Measurements from ENCODE around the gene RHO. TPM values are rescaled to one million over a fixed set of nuclear protein-coding genes. Genes with fewer than 3 reads are reported as not detected.

RHO gene
- total RNA-seq, 2 donors from 2014 or later: 0.22 to 0.26 TPM

DNA sequence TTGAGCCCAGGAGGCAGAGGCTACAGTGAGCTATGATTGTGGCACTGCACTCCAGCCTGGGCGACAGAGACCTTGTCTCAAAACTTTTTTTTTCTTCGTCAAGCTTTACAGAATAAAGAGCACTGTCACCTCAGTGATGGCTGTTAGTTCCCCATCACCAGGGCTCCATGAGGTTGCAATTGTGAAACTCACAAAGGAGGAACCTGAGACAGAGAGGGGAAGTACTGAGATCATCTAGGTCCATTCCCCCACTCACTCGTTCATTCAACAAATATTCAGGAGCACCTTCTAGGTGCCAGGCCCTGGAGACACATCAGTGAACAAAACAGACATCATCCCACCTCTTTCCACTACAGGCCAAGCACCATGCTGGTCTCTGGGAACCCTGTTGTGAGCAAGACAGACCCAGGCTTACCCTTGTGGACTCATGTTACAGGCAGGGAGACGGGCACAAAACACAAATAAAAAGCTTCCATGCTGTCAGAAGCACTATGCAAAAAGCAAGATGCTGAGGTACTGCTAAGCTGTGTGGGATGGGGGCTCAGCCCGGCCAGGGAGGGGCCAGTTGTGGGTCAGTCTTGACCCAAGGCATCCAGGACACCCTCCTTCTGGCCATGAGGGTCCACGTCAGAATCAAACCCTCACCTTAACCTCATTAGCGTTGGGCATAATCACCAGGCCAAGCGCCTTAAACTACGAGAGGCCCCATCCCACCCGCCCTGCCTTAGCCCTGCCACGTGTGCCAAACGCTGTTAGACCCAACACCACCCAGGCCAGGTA, 2.1 kb upstream of the RHO start:
- H3K9me3 Mint-ChIP-seq: no peaks in the 10 kb centered on the region
- no peak for DNase-seq
- no peak overlapping the region for H3K4me3 Mint-ChIP-seq
- H3K36me3 Mint-ChIP-seq (ENCODE audit: low read depth): no peaks in the 10 kb centered on the region
- WGBS, 2 experiments (ENCODE audit: insufficient coverage in 1 of 2, insufficient read length in 1 of 2): 88 to 92% methylated on average over 2 to 12 of the region's 12 CpGs
- no peaks in the 10 kb centered on the region for H3K9me3 ChIP-seq (ENCODE audit: control insufficient read depth, low read length)
- H3K27ac Mint-ChIP-seq: no peak overlapping the region
- peak overlapping the region; percentile 11 for H3K27ac ChIP-seq (ENCODE audit: low read depth, low read length)
- H3K4me3 ChIP-seq (ENCODE audit: low read length): no peak overlapping the region
- TF ChIP-seq CTCF (conservative IDR thresholded peaks at IDR 0.05): no peak
- H3K36me3 ChIP-seq (ENCODE audit: control insufficient read depth, insufficient read depth, low read length): no peaks in the 10 kb centered on the region
- H3K9ac ChIP-seq (ENCODE audit: extremely low read depth, low read length, poor library complexity, severe bottlenecking): no peak overlapping the region
- H3K4me1 Mint-ChIP-seq: peaks cover 31% of the 10 kb centered on the region
- H3K27me3 Mint-ChIP-seq (ENCODE audit: insufficient read depth): no peaks in the 10 kb centered on the region
- no peaks in the 10 kb centered on the region for H3K27me3 ChIP-seq (ENCODE audit: control insufficient read depth, insufficient read depth, low read length, poor library complexity, severe bottlenecking)
- peaks cover 14% of the 10 kb centered on the region for H3K4me1 ChIP-seq (ENCODE audit: control insufficient read depth, insufficient read depth, low read length)

DNA sequence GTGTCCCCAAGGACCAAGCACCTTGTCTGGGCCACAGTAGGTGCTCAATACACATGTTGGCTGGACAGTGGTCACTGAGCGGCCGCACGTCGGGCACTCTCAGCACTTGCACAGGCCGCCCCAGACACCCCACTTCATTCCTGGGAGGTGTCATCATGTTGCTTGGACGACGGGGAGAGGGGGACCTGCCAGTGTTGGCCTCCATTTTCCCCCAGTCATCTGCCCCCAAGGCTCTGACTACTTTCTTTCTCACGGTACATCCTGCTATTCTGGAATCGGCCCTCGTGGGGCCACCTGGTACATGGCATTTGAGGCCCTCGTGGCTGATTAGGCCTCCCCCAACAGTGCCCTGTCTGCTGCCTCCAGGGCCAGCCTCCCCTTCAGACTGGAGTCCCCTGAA, 1.2 kb upstream of the RHO start:
- Mint-ChIP-seq H3K4me1 (peaks cover 34% of the 10 kb centered on the region), H3K9me3 (no peaks in the 10 kb centered on the region), H3K4me3 (no peak overlapping the region), H3K27ac (no peak overlapping the region), H3K36me3 (ENCODE audit: low read depth) (no peaks in the 10 kb centered on the region), H3K27me3 (ENCODE audit: insufficient read depth) (no peaks in the 10 kb centered on the region)
- Histone ChIP-seq H3K36me3 (ENCODE audit: control insufficient read depth, insufficient read depth, low read length) (no peaks in the 10 kb centered on the region), H3K27me3 (ENCODE audit: control insufficient read depth, insufficient read depth, low read length, poor library complexity, severe bottlenecking) (no peaks in the 10 kb centered on the region), H3K27ac (ENCODE audit: low read depth, low read length) (no peak overlapping the region), H3K4me1 (ENCODE audit: control insufficient read depth, insufficient read depth, low read length) (peaks cover 14% of the 10 kb centered on the region), H3K9me3 (ENCODE audit: control insufficient read depth, low read length) (no peaks in the 10 kb centered on the region), H3K9ac (ENCODE audit: extremely low read depth, low read length, poor library complexity, severe bottlenecking) (no peak overlapping the region), H3K4me3 (ENCODE audit: low read length) (no peak overlapping the region)
- no peak for TF ChIP-seq CTCF (conservative IDR thresholded peaks at IDR 0.05)
- DNase-seq: no peak
- 91 to 94% methylated on average over 9 to 11 of the region's 11 CpGs for WGBS, 2 experiments (ENCODE audit: insufficient coverage in 1 of 2, insufficient read length in 1 of 2)

GRCh38 chr3:129529436-129530210, 1.2 kb downstream of the RHO start:
- Mint-ChIP-seq H3K36me3 (ENCODE audit: low read depth) (no peaks in the 10 kb centered on the region), H3K27me3 (ENCODE audit: insufficient read depth) (no peaks in the 10 kb centered on the region), H3K27ac (peak overlapping the region; percentile 86), H3K9me3 (no peaks in the 10 kb centered on the region), H3K4me3 (no peak overlapping the region), H3K4me1 (peaks cover 42% of the 10 kb centered on the region)
- DNase-seq: no peak
- TF ChIP-seq CTCF (conservative IDR thresholded peaks at IDR 0.05): no peak
- H3K27ac ChIP-seq (ENCODE audit: low read depth, low read length): no peak overlapping the region
- WGBS, 2 experiments (ENCODE audit: insufficient coverage in 1 of 2, insufficient read length in 1 of 2): 92 to 94% methylated on average over 9 to 12 of the region's 12 CpGs
- no peak overlapping the region for H3K9ac ChIP-seq (ENCODE audit: extremely low read depth, low read length, poor library complexity, severe bottlenecking)
- no peaks in the 10 kb centered on the region for H3K27me3 ChIP-seq (ENCODE audit: control insufficient read depth, insufficient read depth, low read length, poor library complexity, severe bottlenecking)
- H3K4me3 ChIP-seq (ENCODE audit: low read length): no peak overlapping the region
- no peaks in the 10 kb centered on the region for H3K9me3 ChIP-seq (ENCODE audit: control insufficient read depth, low read length)
- no peaks in the 10 kb centered on the region for H3K36me3 ChIP-seq (ENCODE audit: control insufficient read depth, insufficient read depth, low read length)
- peaks cover 26% of the 10 kb centered on the region for H3K4me1 ChIP-seq (ENCODE audit: control insufficient read depth, insufficient read depth, low read length)
